AG04450 (cell line): ENCODE measurements around the gene KCNN2. TPM values are rescaled to one million over a fixed set of nuclear protein-coding genes. Genes with fewer than 3 reads are reported as not detected.

Experiments
- CTCF ChIA-PET: fragments of 300-600, 350-600 bp; formaldehyde crosslinking; extraction: SDS; loops from one replicate; lab custom pipeline; 2022; ENCODE audit warnings: antibody characterized with exemption, inconsistent platforms; lab: Charles Lee
- POLR2A ChIA-PET: fragments of 350-600 bp; formaldehyde crosslinking; extraction: SDS; loops from one replicate; lab custom pipeline; 2021; ENCODE audit warnings: antibody characterized with exemption, inconsistent platforms; lab: Yijun Ruan, JAX
- DNase-seq: peaks from one replicate; pipeline ENCODE4 v3.0.0-alpha.2; 2011; ENCODE audit warnings: low read depth, low spot score
- H3K27ac ChIP-seq: one replicate; pipeline ENCODE4 v1.5.1; 2012; ENCODE audit warnings: low read depth, low read length, control low read depth
- H3K27me3 ChIP-seq: one replicate; pipeline ENCODE4 v1.6.0; 2012; ENCODE audit warnings: low read length; ENCODE audit not compliant: control insufficient read depth, insufficient read depth
- H3K4me3 ChIP-seq: 2 replicates; pipeline ENCODE4 v1.5.1; 2011; ENCODE audit warnings: mild to moderate bottlenecking, low read depth, low read length, control low read depth
- H3K9me3 ChIP-seq: 2 replicates; pipeline ENCODE4 v1.5.1; 2012; ENCODE audit warnings: low read length; ENCODE audit not compliant: control insufficient read depth, insufficient read depth
- CTCF ChIP-seq: IDR thresholded peaks from 2 replicates; pipeline ENCODE4 v1.5.1; 2011; ENCODE audit warnings: low read depth, low read length, control low read depth, inconsistent platforms
- polyA plus RNA-seq: library from polyadenylated mRNA; depleted of rRNA; stranded (reverse); fragments of >200 nt; gene quantifications from 2 replicates; pipeline ENCODE4 v1.2.3, GENCODE V29; 2011

The KCNN2 gene
- polyA plus RNA-seq, 1 experiment: 0.86 TPM

GRCh38 chr5:114360816-114361723 lies 800 bp upstream of the KCNN2 start:
- peak overlapping the region; percentile 69 for H3K4me3 ChIP-seq
- CTCF ChIA-PET: interaction anchor here (0.5 to 2.4 kb wide), 9 partner anchors 18 to 749 kb away, joined by 3 to 12 read pairs (median 3); no protein-coding TSS in a partner anchor
- POLR2A ChIA-PET: no interaction called here

DNA sequence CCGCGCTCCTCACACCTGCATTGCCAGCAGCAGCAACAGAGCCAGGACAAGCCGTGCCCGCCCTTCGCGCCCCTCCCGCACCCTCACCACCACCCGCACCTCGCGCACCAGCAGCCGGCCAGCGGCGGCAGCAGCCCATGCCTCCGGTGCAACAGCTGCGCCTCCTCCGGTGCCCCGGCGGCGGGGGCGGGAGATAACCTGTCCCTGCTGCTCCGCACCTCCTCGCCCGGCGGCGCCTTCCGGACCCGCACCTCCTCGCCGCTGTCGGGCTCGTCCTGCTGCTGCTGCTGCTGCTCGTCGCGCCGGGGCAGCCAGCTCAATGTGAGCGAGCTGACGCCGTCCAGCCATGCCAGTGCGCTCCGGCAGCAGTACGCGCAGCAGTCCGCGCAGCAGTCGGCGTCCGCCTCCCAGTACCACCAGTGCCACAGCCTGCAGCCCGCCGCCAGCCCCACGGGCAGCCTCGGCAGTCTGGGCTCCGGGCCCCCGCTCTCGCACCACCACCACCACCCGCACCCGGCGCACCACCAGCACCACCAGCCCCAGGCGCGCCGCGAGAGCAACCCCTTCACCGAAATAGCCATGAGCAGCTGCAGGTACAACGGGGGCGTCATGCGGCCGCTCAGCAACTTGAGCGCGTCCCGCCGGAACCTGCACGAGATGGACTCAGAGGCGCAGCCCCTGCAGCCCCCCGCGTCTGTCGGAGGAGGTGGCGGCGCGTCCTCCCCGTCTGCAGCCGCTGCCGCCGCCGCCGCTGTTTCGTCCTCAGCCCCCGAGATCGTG lies 517 bp downstream of the KCNN2 start:
- Histone ChIP-seq H3K9me3 (no peaks in the 10 kb centered on the region; the same call in 1 of the 2 replicates), H3K27me3 (peaks cover 35% of the 10 kb centered on the region), H3K4me3 (peak overlapping the region; percentile 69), H3K27ac (no peak overlapping the region)
- ChIA-PET POLR2A (no interaction called here), CTCF (interaction anchor here (0.6 to 1.2 kb wide), 2 partner anchors 86 to 88 kb away, joined by 3 read pairs; no protein-coding TSS in a partner anchor)
- no peak for TF ChIP-seq CTCF
- no peak for DNase-seq

More at GRCh38 chr5:114360816-114361723, 800 bp upstream of the KCNN2 start:
- Histone ChIP-seq H3K9me3 (no peaks in the 10 kb centered on the region; the same call in 1 of the 2 replicates), H3K27ac (no peak overlapping the region), H3K27me3 (peaks cover 35% of the 10 kb centered on the region)
- TF ChIP-seq CTCF: peak; percentile 29; the same call in 1 of the 2 replicates
- no peak for DNase-seq

GRCh38 chr5:114362977-114363761 lies 1.3 kb downstream of the KCNN2 start:
- peak overlapping the region; percentile 69 for H3K4me3 ChIP-seq
- POLR2A ChIA-PET: no interaction called here
- H3K9me3 ChIP-seq: no peaks in the 10 kb centered on the region; the same call in 1 of the 2 replicates
- CTCF ChIA-PET: interaction anchor here (0.6 kb wide), 1 partner anchor 85 kb away, joined by 3 read pairs; no protein-coding TSS in a partner anchor
- H3K27ac ChIP-seq: no peak overlapping the region
- no peak for TF ChIP-seq CTCF
- H3K27me3 ChIP-seq: peaks cover 35% of the 10 kb centered on the region
- no peak for DNase-seq

- ChIA-PET POLR2A (no interaction called here), CTCF (interaction anchor here (0.8 kb wide), 1 partner anchor 85 kb away, joined by 3 read pairs; no protein-coding TSS in a partner anchor)
- Histone ChIP-seq H3K4me3 (peak overlapping the region; percentile 69), H3K27me3 (peaks cover 35% of the 10 kb centered on the region), H3K9me3 (no peaks in the 10 kb centered on the region; the same call in 1 of the 2 replicates), H3K27ac (no peak overlapping the region)
- DNase-seq: no peak
- TF ChIP-seq CTCF: no peak
These were observed 2.0 kb downstream of the KCNN2 start for GRCh38 chr5:114363837-114364236.
